Activated CD8-positive, alpha-beta T cell treated with anti-CD3 and anti-CD28 coated beads for 36 hours (primary cell): ENCODE data around the gene RAP1GDS1. TPM values are rescaled to one million over a fixed set of nuclear protein-coding genes. Genes with fewer than 3 reads are reported as not detected.

Experiments used
- ATAC-seq: fragments of 200-7000 bp; cut with Tn5 transposase; one replicate; pipeline ENCODE4 v1.10.0; 2021; ENCODE audit warnings: mild to moderate bottlenecking, moderate library complexity
- CTCF ChIA-PET: fragments of 350-600 bp; sonication (Branson Sonifier 250); formaldehyde crosslinking; loops from one replicate; lab custom pipeline; 2021; ENCODE audit warnings: antibody characterized with exemption; lab: Charles Lee
- POLR2A ChIA-PET: fragments of 350-600 bp; sonication (Branson Sonifier 250); formaldehyde crosslinking; loops from one replicate; lab custom pipeline; 2021; ENCODE audit warnings: antibody characterized with exemption; lab: Charles Lee
- DNase-seq: peaks from one replicate; pipeline ENCODE4 v3.0.0-alpha.2; 2020
- H3K27ac Mint-ChIP-seq: one replicate; pipeline ENCODE4 v1.8.0; 2021; ENCODE audit warnings: mild to moderate bottlenecking, mixed read lengths
- H3K27me3 Mint-ChIP-seq: one replicate; pipeline ENCODE4 v1.8.0; 2021; ENCODE audit warnings: mixed read lengths
- H3K36me3 Mint-ChIP-seq: one replicate; pipeline ENCODE4 v1.8.0; 2021; ENCODE audit warnings: low read depth, mixed read lengths
- H3K4me1 Mint-ChIP-seq: one replicate; pipeline ENCODE4 v1.8.0; 2021; ENCODE audit warnings: low read depth, mixed read lengths
- H3K4me3 Mint-ChIP-seq: one replicate; pipeline ENCODE4 v1.8.0; 2021; ENCODE audit warnings: mild to moderate bottlenecking, moderate library complexity, mixed read lengths
- H3K9me3 Mint-ChIP-seq: one replicate; pipeline ENCODE4 v1.8.0; 2021; ENCODE audit warnings: mixed read lengths
- intact Hi-C: fragments of 100-400 bp; cut with micrococcal nuclease; formaldehyde crosslinking; loops from one replicate; pipeline ENCODE4 v1.10.0; 2022
- total RNA-seq, 2 experiments: library from RNA; stranded (reverse); gene quantifications; one replicate each; pipeline ENCODE4 v1.2.3, GENCODE V29; 2021
- TF ChIP-seq, protein P1 (sequence below): fragments of 200-600 bp; IDR thresholded peaks from one replicate; pipeline ENCODE4 v1.8.0; 2022; ENCODE audit warnings: antibody characterized with exemption, mild to moderate bottlenecking

RAP1GDS1 gene
- total RNA-seq, 2 experiments from 2014 or later: 49.8 to 52.1 TPM

DNA sequence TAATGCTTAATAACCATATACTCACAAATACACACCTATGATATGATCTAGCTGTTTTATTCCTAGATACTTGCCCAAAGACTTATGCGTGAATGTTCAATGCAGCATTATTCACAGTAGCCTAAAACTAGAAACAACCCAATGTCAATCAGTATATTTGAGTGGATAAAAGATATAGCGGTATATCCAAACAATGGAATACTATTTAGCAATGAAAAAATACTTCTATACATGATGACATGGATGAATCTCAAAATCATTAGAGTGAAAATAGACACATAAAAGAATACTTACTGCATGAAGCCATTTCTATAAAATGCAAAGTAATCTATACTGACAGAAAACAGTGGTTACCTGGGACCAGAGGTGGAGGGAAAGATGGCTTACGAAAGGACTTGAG is 108.1 kb downstream of the RAP1GDS1 start:
- ATAC-seq (no peak), DNase-seq (no peak)
- Mint-ChIP-seq H3K4me3 (no peak overlapping the region), H3K27me3 (no peaks in the 10 kb centered on the region), H3K4me1 (no peaks in the 10 kb centered on the region), H3K9me3 (peaks cover 24% of the 10 kb centered on the region), H3K27ac (no peak overlapping the region), H3K36me3 (peaks cover 52% of the 10 kb centered on the region)
- intact Hi-C loops: no loop called here
- POLR2A ChIA-PET: no interaction called here
- TF ChIP-seq, protein P1, sequence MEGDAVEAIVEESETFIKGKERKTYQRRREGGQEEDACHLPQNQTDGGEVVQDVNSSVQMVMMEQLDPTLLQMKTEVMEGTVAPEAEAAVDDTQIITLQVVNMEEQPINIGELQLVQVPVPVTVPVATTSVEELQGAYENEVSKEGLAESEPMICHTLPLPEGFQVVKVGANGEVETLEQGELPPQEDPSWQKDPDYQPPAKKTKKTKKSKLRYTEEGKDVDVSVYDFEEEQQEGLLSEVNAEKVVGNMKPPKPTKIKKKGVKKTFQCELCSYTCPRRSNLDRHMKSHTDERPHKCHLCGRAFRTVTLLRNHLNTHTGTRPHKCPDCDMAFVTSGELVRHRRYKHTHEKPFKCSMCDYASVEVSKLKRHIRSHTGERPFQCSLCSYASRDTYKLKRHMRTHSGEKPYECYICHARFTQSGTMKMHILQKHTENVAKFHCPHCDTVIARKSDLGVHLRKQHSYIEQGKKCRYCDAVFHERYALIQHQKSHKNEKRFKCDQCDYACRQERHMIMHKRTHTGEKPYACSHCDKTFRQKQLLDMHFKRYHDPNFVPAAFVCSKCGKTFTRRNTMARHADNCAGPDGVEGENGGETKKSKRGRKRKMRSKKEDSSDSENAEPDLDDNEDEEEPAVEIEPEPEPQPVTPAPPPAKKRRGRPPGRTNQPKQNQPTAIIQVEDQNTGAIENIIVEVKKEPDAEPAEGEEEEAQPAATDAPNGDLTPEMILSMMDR: no peak
- CTCF ChIA-PET: no interaction called here

DNA sequence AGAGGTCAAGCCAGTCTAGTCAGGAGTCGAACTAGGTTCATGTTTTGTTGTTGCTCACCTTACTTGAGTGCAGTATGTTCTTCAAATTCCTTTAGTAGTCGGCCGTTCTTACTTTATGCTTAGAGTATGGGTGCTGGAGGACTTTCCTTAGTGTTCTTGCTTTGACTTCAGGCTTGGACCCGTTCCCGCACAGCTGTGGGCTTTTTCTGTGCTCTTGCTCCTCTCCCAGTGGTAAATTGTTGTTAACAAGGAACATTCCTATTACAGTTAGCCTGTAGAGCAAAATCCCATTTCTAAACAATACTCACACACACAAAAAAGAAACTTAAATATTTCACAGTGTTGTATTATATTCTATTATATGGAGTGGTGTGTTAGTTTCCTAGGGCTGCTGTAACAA is 113.5 kb downstream of the RAP1GDS1 start:
- ChIA-PET POLR2A (no interaction called here), CTCF (no interaction called here)
- H3K36me3 Mint-ChIP-seq: peaks cover 15% of the 10 kb centered on the region
- no peak overlapping the region for H3K27ac Mint-ChIP-seq
- intact Hi-C loops: no loop called here
- ATAC-seq (no peak), DNase-seq (no peak)
- H3K27me3 Mint-ChIP-seq: no peaks in the 10 kb centered on the region
- no peaks in the 10 kb centered on the region for H3K9me3 Mint-ChIP-seq
- TF ChIP-seq, protein P1: no peak
- H3K4me1 Mint-ChIP-seq: peaks cover 6% of the 10 kb centered on the region
- no peak overlapping the region for H3K4me3 Mint-ChIP-seq

DNA sequence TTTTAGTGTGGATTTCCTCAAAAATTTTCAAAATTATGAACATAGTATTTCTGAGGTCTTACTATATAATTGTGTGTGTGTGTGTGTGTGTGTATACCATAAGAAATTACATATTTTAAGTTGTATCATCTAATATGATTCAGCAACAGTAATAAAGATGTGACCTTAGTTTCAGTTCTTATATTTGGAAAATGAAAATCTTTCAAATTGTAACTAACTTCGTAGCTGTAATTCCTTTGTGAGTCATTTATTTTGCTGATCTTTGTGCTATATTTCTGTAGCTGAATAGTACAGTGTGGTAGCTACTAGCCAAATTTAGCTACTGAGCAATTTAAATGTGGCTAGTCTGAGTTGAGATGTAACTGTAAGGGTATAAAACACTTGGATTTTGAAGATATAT is 116.4 kb downstream of the RAP1GDS1 start:
- ATAC-seq: peak; percentile 69

DNA sequence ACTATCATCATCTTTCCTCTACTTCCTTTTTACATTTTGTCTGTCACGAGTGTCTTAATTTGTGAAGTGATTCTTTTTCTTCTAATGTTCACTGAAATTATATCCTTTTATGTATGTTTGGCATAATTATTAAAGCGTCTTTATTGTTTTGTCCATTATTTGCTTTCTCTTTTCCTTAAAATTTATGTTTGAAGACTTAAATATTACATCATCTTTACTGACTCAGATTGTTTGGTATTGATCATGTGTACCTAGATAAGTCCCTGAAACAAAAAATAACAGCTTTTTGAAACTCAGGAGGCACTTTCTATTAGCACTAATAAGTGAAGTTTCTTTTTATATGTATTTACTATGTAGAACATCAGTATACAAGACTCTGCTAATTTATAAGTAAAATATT is 120.1 kb downstream of the RAP1GDS1 start:
- intact Hi-C loops: no loop called here
- ATAC-seq (no peak), DNase-seq (no peak)
- no peaks in the 10 kb centered on the region for H3K9me3 Mint-ChIP-seq
- ChIA-PET POLR2A (no interaction called here), CTCF (interaction anchor here (1.0 kb wide), 1 partner anchor 10 kb away, joined by 3 read pairs; no protein-coding TSS in a partner anchor)
- peaks cover 4% of the 10 kb centered on the region for H3K36me3 Mint-ChIP-seq
- H3K4me1 Mint-ChIP-seq: peaks cover 6% of the 10 kb centered on the region
- H3K4me3 Mint-ChIP-seq: no peak overlapping the region
- no peaks in the 10 kb centered on the region for H3K27me3 Mint-ChIP-seq
- TF ChIP-seq, protein P1: no peak
- H3K27ac Mint-ChIP-seq: no peak overlapping the region

More for the DNA sequence above, 116.4 kb downstream of the RAP1GDS1 start:
- peaks cover 6% of the 10 kb centered on the region for H3K4me1 Mint-ChIP-seq
- POLR2A ChIA-PET: interaction anchor here (1.0 kb wide), 1 partner anchor 139 kb away, joined by 3 read pairs; no protein-coding TSS in a partner anchor
- TF ChIP-seq, protein P1: no peak
- H3K36me3 Mint-ChIP-seq: peaks cover 14% of the 10 kb centered on the region
- no peaks in the 10 kb centered on the region for H3K27me3 Mint-ChIP-seq
- H3K9me3 Mint-ChIP-seq: no peaks in the 10 kb centered on the region
- intact Hi-C loops: no loop called here
- no peak for DNase-seq
- no peak overlapping the region for H3K27ac Mint-ChIP-seq
- CTCF ChIA-PET: no interaction called here
- no peak overlapping the region for H3K4me3 Mint-ChIP-seq

DNA sequence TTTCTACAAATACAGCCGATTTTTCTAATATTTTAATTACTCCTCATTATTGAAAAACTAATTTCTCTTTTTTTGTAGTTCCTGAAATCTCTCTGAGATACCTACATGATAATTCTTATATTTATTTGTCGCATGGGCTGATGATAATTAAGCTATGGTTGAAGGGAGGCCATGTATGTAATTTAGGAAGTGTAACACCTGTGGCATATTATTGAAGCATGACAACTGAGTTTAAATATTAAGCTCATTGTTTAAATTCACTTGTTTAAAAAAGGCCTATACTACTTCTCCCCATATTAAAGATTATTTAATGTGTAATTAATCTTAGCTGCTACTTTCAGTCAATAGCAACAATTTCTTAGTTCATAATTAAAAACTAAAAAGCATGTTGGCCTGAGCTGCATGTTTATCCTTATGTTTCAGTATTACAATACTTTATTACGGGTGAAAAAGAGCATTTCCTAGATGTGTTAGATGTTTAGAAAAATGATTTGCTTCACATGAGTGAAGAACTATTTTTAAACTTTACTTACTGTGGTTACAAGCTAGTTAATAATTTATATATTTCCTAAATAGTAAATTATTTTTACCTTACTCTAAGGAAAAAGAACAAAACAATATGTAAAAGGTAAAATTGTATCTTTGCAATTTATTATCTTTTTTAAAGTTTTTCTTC is 122.4 kb downstream of the RAP1GDS1 start:
- H3K27ac Mint-ChIP-seq: no peak overlapping the region
- CTCF ChIA-PET: no interaction called here
- no peaks in the 10 kb centered on the region for H3K4me1 Mint-ChIP-seq

More for the DNA sequence above, 122.4 kb downstream of the RAP1GDS1 start:
- ATAC-seq (no peak), DNase-seq (no peak)
- Mint-ChIP-seq H3K27me3 (no peaks in the 10 kb centered on the region), H3K4me3 (no peak overlapping the region), H3K9me3 (no peaks in the 10 kb centered on the region), H3K36me3 (peaks cover 9% of the 10 kb centered on the region)
- intact Hi-C loops: no loop called here
- TF ChIP-seq, protein P1: no peak
- POLR2A ChIA-PET: no interaction called here
